A673 (cell line): ENCODE data around the gene ME3. TPM values are rescaled to one million over a fixed set of nuclear protein-coding genes. Genes with fewer than 3 reads are reported as not detected.

ENCODE experiments used
- BruUV-seq: library from RNA; stranded (reverse); fragments of 400-500 nt; replicated peaks from 2 replicates; lab custom pipeline; 2021; lab: Mats Ljungman, UMichigan
- CTCF ChIA-PET: fragments of 300-600 bp; sonication (Branson Sonifier 250); formaldehyde crosslinking; loops from one replicate; lab custom pipeline; 2022; ENCODE audit warnings: antibody characterized with exemption; lab: Charles Lee
- POLR2A ChIA-PET: fragments of 300-600 bp; sonication (Branson Sonifier 250); formaldehyde crosslinking; loops from one replicate; lab custom pipeline; 2022; ENCODE audit warnings: antibody characterized with exemption; ENCODE audit not compliant: low non-redundant PET; lab: Charles Lee
- DNase-seq: peaks from one replicate; pipeline ENCODE4 v3.0.0-alpha.2; 2015; ENCODE audit warnings: low spot score
- H3K27ac ChIP-seq: fragments of 200-600 bp; sonication (generic); 2 replicates; pipeline ENCODE4 v1.5.1; 2016; ENCODE audit warnings: mixed run types, low read depth, mild to moderate bottlenecking, mixed read lengths, antibody characterized with exemption, low read length; ENCODE audit not compliant: poor library complexity, severe bottlenecking
- H3K27me3 ChIP-seq: fragments of 200-600 bp; sonication (generic); replicated peaks from 2 replicates; pipeline ENCODE4 v1.6.1; 2017; ENCODE audit warnings: mixed run types, low read depth, mild to moderate bottlenecking, mixed read lengths, antibody characterized with exemption, low read length; ENCODE audit not compliant: insufficient read depth, poor library complexity
- H3K36me3 ChIP-seq: fragments of 200-600 bp; sonication (generic); 2 replicates; pipeline ENCODE4 v1.6.1; 2016; ENCODE audit warnings: mixed run types, mild to moderate bottlenecking, mixed read lengths, antibody characterized with exemption, low read length; ENCODE audit not compliant: insufficient read depth, poor library complexity, severe bottlenecking
- H3K4me1 ChIP-seq: fragments of 200-600 bp; sonication (generic); 2 replicates; pipeline ENCODE4 v1.6.1; 2017; ENCODE audit warnings: mixed run types, mild to moderate bottlenecking, mixed read lengths, antibody characterized with exemption, low read length; ENCODE audit not compliant: insufficient read depth, poor library complexity, severe bottlenecking
- H3K4me3 ChIP-seq: fragments of 200-600 bp; sonication (generic); 2 replicates; pipeline ENCODE4 v1.5.1; 2016; ENCODE audit warnings: low read depth, mixed run types, mild to moderate bottlenecking, mixed read lengths, low read length; ENCODE audit not compliant: poor library complexity, severe bottlenecking
- H3K9me3 ChIP-seq: fragments of 200-600 bp; sonication (generic); 2 replicates; pipeline ENCODE4 v1.6.1; 2016; ENCODE audit warnings: mixed run types, low read depth, mild to moderate bottlenecking, mixed read lengths, antibody characterized with exemption, low read length; ENCODE audit not compliant: poor library complexity, severe bottlenecking
- EZH2 ChIP-seq: fragments of 200-600 bp; sonication (generic); IDR thresholded peaks from 2 replicates; pipeline ENCODE4 v1.6.1; 2017; ENCODE audit warnings: borderline replicate concordance, low read depth, mild to moderate bottlenecking, mixed read lengths, antibody characterized with exemption, low read length; ENCODE audit not compliant: poor library complexity, severe bottlenecking
- intact Hi-C: fragments of 100-400 bp; cut with micrococcal nuclease; formaldehyde crosslinking; loops from one replicate; pipeline ENCODE4 v1.10.0; 2022; ENCODE audit not compliant: unreplicated experiment
- total RNA-seq: library from RNA; stranded (reverse); gene quantifications from 2 replicates; pipeline ENCODE4 v1.2.3, GENCODE V29; 2021
- TF ChIP-seq, protein P1 (sequence below): fragments of 300-800, 200-600 bp; sonication (generic); conservative IDR thresholded peaks from 2 replicates; pipeline ENCODE4 v1.5.1; 2017; ENCODE audit warnings: low read depth, mild to moderate bottlenecking, antibody characterized with exemption, low read length, moderate library complexity, mixed read lengths

ME3 gene
- total RNA-seq, 1 experiment from 2014 or later, result 7.6 TPM

DNA sequence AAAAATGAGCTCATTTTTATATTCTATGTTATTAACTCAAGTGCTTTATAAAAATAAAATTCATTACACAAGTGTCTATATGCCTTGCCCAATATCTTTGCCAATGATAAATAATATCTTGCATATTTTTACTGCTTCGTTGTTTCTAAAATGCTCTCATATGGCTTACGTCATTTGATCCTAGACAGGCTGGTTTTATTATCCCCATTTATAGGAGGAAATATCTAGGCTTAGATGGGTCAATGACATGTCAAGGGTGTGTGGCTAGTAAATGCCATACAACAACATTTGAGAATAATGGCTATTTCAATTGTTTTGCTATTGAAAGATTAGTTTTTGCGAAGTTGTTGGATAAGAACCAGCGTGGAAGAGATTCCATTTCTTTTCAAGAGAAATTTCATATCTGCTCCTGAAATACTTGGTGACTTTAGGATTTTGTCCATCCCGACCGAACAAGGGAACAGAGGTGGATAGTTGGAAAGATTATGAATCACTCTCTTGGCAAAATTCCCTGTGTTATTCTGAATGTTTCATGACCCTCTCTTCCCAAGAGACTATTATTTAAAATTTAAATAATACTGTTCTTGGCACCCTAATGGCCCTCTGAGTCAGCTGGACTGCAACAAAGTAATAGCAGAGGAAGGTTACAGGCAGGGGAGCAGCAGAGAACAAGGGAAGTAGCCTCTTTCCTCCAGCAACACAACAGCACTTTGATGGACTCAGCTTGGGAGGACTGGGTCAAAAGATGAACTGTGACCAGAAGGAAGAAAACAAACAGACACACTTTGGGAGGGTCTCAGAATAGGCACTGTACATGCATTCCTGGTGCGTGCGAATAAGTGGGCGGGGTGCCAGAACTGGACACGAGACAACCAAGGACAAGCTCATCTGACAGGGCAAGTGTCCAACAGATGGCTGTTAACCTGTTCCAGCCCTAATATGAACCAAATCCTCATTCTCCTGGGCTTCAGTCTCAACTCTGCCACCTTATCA, 94.5 kb downstream of the ME3 start:
- no peak overlapping the region for H3K27ac ChIP-seq
- ChIA-PET POLR2A (no interaction called here), CTCF (interaction anchor here (0.5 kb wide), 1 partner anchor 17 kb away, joined by 3 read pairs; no protein-coding TSS in a partner anchor)
- no peak overlapping the region for H3K4me3 ChIP-seq
- H3K36me3 ChIP-seq, result no peaks in the 10 kb centered on the region
- BruUV-seq, result no TSS peak
- no peaks in the 10 kb centered on the region for H3K27me3 ChIP-seq
- no peaks in the 10 kb centered on the region for H3K9me3 ChIP-seq
- H3K4me1 ChIP-seq, result peaks cover 19% of the 10 kb centered on the region
- TF ChIP-seq EZH2, result no peak
- TF ChIP-seq, protein P1, sequence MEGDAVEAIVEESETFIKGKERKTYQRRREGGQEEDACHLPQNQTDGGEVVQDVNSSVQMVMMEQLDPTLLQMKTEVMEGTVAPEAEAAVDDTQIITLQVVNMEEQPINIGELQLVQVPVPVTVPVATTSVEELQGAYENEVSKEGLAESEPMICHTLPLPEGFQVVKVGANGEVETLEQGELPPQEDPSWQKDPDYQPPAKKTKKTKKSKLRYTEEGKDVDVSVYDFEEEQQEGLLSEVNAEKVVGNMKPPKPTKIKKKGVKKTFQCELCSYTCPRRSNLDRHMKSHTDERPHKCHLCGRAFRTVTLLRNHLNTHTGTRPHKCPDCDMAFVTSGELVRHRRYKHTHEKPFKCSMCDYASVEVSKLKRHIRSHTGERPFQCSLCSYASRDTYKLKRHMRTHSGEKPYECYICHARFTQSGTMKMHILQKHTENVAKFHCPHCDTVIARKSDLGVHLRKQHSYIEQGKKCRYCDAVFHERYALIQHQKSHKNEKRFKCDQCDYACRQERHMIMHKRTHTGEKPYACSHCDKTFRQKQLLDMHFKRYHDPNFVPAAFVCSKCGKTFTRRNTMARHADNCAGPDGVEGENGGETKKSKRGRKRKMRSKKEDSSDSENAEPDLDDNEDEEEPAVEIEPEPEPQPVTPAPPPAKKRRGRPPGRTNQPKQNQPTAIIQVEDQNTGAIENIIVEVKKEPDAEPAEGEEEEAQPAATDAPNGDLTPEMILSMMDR, result no peak
- intact Hi-C loops, result no loop called here
- peak; percentile 65 for DNase-seq

DNA sequence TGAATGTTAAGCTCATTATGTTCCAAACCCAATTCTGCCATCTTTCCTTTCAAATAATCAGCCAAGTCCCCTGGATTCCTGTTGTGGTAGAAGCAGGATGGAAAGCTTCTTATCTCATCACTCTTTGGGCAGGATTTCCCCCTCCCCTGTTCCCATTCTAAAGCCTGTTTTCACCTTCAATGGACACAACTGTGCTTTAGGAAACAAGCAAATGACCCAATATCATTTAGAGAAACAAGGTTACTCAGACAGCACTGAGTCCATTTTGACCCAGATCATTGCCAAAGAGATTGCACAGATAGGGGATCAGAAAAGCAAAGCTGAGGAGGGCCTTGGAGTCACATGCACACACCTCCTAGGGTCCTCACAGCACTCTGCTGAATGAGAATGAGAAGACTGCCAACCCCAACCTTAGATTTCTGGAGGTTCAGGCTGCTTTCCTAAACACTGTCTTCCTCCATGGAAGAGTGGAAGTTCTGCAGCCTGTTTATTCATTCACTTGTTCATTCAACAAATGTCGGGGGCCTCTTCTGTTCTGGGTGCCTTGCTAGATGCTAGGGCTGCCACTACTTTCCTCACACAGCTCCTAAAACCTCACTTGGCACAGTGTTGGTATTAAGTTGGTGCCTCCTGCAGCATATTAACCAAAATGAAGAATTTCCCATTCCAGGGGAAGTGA, 95.3 kb downstream of the ME3 start:
- TF ChIP-seq, protein P1, result no peak
- no peak for TF ChIP-seq EZH2
- Histone ChIP-seq H3K9me3 (no peaks in the 10 kb centered on the region), H3K4me3 (no peak overlapping the region), H3K27ac (no peak overlapping the region), H3K36me3 (no peaks in the 10 kb centered on the region), H3K27me3 (no peaks in the 10 kb centered on the region), H3K4me1 (peaks cover 19% of the 10 kb centered on the region)
- intact Hi-C loops, result no loop called here
- CTCF ChIA-PET, result no interaction called here
- DNase-seq, result no peak
- no TSS peak for BruUV-seq
- POLR2A ChIA-PET, result no interaction called here

DNA sequence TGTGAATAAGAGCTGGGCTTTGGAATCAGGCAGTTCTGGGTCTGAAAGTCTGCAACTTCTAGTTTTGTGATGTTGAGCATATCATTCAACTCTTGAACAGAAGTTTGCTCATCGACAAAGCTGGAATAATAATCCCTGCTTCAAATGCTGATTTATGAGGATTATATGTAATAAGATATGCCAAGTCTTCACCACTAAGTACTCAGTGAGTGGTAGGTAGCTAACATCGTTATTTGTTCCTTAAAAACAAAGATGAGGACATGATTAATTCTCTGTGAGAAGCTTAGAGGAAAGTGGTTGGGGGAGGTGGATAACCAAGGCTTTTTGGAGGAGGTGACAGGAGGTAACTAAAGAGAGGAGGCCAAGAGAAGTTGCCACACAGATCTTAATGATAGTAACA, 96.5 kb downstream of the ME3 start:
- CTCF ChIA-PET, result no interaction called here
- POLR2A ChIA-PET, result no interaction called here
- intact Hi-C loops, result no loop called here
- peak; percentile 41 for DNase-seq
- no peak overlapping the region for H3K4me3 ChIP-seq
- TF ChIP-seq, protein P1, result no peak
- TF ChIP-seq EZH2, result no peak
- no peaks in the 10 kb centered on the region for H3K36me3 ChIP-seq
- H3K27me3 ChIP-seq, result no peaks in the 10 kb centered on the region
- H3K9me3 ChIP-seq, result no peaks in the 10 kb centered on the region
- BruUV-seq, result no TSS peak
- peaks cover 19% of the 10 kb centered on the region for H3K4me1 ChIP-seq
- H3K27ac ChIP-seq, result no peak overlapping the region
